H9 (cell line): ENCODE data around the gene RIPPLY1. TPM values are rescaled to one million over a fixed set of nuclear protein-coding genes. Genes with fewer than 3 reads are reported as not detected.
A peak's percentile ranks its signal among the peaks of the same experiment; 100 is the strongest.

ENCODE experiments used
- DNase-seq: peaks from one replicate; pipeline ENCODE4 v3.0.0-alpha.2; 2017
- H2AFZ ChIP-seq: one replicate; pipeline ENCODE4 v1.6.1; 2013; ENCODE audit warnings: mild to moderate bottlenecking, low read length, control low read depth, moderate library complexity
- H2AK5ac ChIP-seq: 2 replicates; pipeline ENCODE4 v1.6.1; 2013; ENCODE audit warnings: low read length, control low read depth, mixed read lengths; ENCODE audit not compliant: insufficient read length
- H2BK120ac ChIP-seq: one replicate; pipeline ENCODE4 v1.6.1; 2013; ENCODE audit warnings: low read depth, mild to moderate bottlenecking, low read length, control low read depth, inconsistent platforms; ENCODE audit not compliant: poor library complexity, severe bottlenecking
- H2BK12ac ChIP-seq: 2 replicates; pipeline ENCODE4 v1.6.1; 2013; ENCODE audit warnings: low read length, control low read depth, mixed read lengths, low read depth; ENCODE audit not compliant: insufficient read length
- H2BK15ac ChIP-seq: 2 replicates; pipeline ENCODE4 v1.6.1; 2013; ENCODE audit warnings: low read depth, low read length, control low read depth
- H2BK20ac ChIP-seq: one replicate; pipeline ENCODE4 v1.6.1; 2013; ENCODE audit warnings: low read depth, mild to moderate bottlenecking, low read length, control low read depth, inconsistent platforms; ENCODE audit not compliant: poor library complexity, severe bottlenecking
- H2BK5ac ChIP-seq: 2 replicates; pipeline ENCODE4 v1.6.1; 2013; ENCODE audit warnings: low read length, control low read depth, mixed read lengths; ENCODE audit not compliant: insufficient read length
- H3K14ac ChIP-seq: 2 replicates; pipeline ENCODE4 v1.6.1; 2013; ENCODE audit warnings: low read length, control low read depth; ENCODE audit not compliant: insufficient read depth
- H3K18ac ChIP-seq: 2 replicates; pipeline ENCODE4 v1.6.1; 2013; ENCODE audit warnings: low read depth, mild to moderate bottlenecking, mixed read lengths, low read length, control low read depth; ENCODE audit not compliant: insufficient read length
- H3K23ac ChIP-seq: 2 replicates; pipeline ENCODE4 v1.6.1; 2013; ENCODE audit warnings: low read length, control low read depth, mixed read lengths, low read depth; ENCODE audit not compliant: insufficient read length
- H3K23me2 ChIP-seq: 2 replicates; pipeline ENCODE4 v1.6.1; 2013; ENCODE audit warnings: low read depth, mild to moderate bottlenecking, mixed read lengths, low read length, control low read depth; ENCODE audit not compliant: insufficient read length, poor library complexity, severe bottlenecking
- H3K27ac ChIP-seq: 2 replicates; pipeline ENCODE4 v1.5.1; 2013; ENCODE audit warnings: low read length, control low read depth, mixed read lengths, low read depth; ENCODE audit not compliant: insufficient read length
- H3K27me3 ChIP-seq: 2 replicates; pipeline ENCODE4 v1.6.1; 2013; ENCODE audit warnings: low read length, control low read depth, inconsistent platforms; ENCODE audit not compliant: insufficient read depth
- H3K4ac ChIP-seq: 2 replicates; pipeline ENCODE4 v1.6.1; 2013; ENCODE audit warnings: low read depth, mild to moderate bottlenecking, control low read depth, inconsistent platforms, low read length, moderate library complexity
- H3K4me1 ChIP-seq: 2 replicates; pipeline ENCODE4 v1.6.1; 2013; ENCODE audit warnings: low read length, control low read depth, inconsistent platforms; ENCODE audit not compliant: insufficient read depth
- H3K4me2 ChIP-seq: 2 replicates; pipeline ENCODE4 v1.6.1; 2013; ENCODE audit warnings: low read length, control low read depth, mixed read lengths; ENCODE audit not compliant: insufficient read length, insufficient read depth
- H3K56ac ChIP-seq: 2 replicates; pipeline ENCODE4 v1.6.1; 2013; ENCODE audit warnings: low read depth, mild to moderate bottlenecking, mixed read lengths, low read length, control low read depth; ENCODE audit not compliant: insufficient read length
- H3K79me1 ChIP-seq: 2 replicates; pipeline ENCODE4 v1.6.1; 2013; ENCODE audit warnings: low read depth, mild to moderate bottlenecking, moderate library complexity, low read length, control low read depth, inconsistent platforms; ENCODE audit not compliant: insufficient read depth, poor library complexity, severe bottlenecking
- H3K79me2 ChIP-seq: 2 replicates; pipeline ENCODE4 v1.6.1; 2013; ENCODE audit warnings: low read length, control low read depth, inconsistent platforms; ENCODE audit not compliant: insufficient read depth
- H3K9ac ChIP-seq: 2 replicates; pipeline ENCODE4 v1.6.1; 2013; ENCODE audit warnings: low read length, control low read depth, mixed read lengths; ENCODE audit not compliant: insufficient read length; ENCODE audit errors: extremely low read depth
- H3K9me3 ChIP-seq: one replicate; pipeline ENCODE4 v1.6.1; 2013; ENCODE audit warnings: low read depth, low read length, inconsistent platforms; ENCODE audit not compliant: control insufficient read depth
- H3T11ph ChIP-seq: one replicate; pipeline ENCODE4 v1.6.1; 2013; ENCODE audit warnings: mild to moderate bottlenecking, low read length, control low read depth, inconsistent platforms
- H4K20me1 ChIP-seq: one replicate; pipeline ENCODE4 v1.6.1; 2013; ENCODE audit not compliant: control insufficient read depth, insufficient read length, insufficient read depth
- H4K5ac ChIP-seq: 2 replicates; pipeline ENCODE4 v1.6.1; 2013; ENCODE audit warnings: low read depth, mild to moderate bottlenecking, mixed read lengths, low read length, control low read depth; ENCODE audit not compliant: insufficient read length
- H4K8ac ChIP-seq: replicated peaks from 2 replicates; pipeline ENCODE4 v1.6.1; 2013; ENCODE audit warnings: low read length, control low read depth, mixed read lengths, low read depth; ENCODE audit not compliant: insufficient read length
- H4K91ac ChIP-seq: 2 replicates; pipeline ENCODE4 v1.6.1; 2013; ENCODE audit warnings: low read depth, mild to moderate bottlenecking, moderate library complexity, mixed read lengths, low read length, control low read depth; ENCODE audit not compliant: insufficient read length
- H3K27ac Mint-ChIP-seq, 3 experiments: 2 replicates in 2 of 3; 3 replicates in 1 of 3; pipeline ENCODE4 v1.8.0; 2020 to 2021; ENCODE audit warnings: mixed read lengths in 3 of 3, mild to moderate bottlenecking in 1 of 3, moderate library complexity in 1 of 3
- H3K27me3 Mint-ChIP-seq: 2 replicates; pipeline ENCODE4 v1.8.0; 2021; ENCODE audit warnings: low read depth, mild to moderate bottlenecking, moderate library complexity, mixed read lengths
- H3K36me3 Mint-ChIP-seq, 3 experiments: 2 replicates in 2 of 3; 3 replicates in 1 of 3; pipeline ENCODE4 v1.8.0; 2020 to 2021; ENCODE audit warnings: low read depth in 3 of 3, mixed read lengths in 3 of 3; ENCODE audit not compliant: insufficient read depth in 1 of 3
- H3K4me1 Mint-ChIP-seq, 2 experiments: 2 replicates each; pipeline ENCODE4 v1.8.0; 2020; ENCODE audit warnings: mixed read lengths in 2 of 2
- H3K4me3 Mint-ChIP-seq, 2 experiments: 2 replicates in 1 of 2; 3 replicates in 1 of 2; pipeline ENCODE4 v1.8.0; 2020 to 2021; ENCODE audit warnings: mild to moderate bottlenecking in 2 of 2, mixed read lengths in 2 of 2, moderate library complexity in 1 of 2
- H3K9me3 Mint-ChIP-seq, 2 experiments: 2 replicates in 1 of 2; 3 replicates in 1 of 2; pipeline ENCODE4 v1.8.0; 2020; ENCODE audit warnings: mild to moderate bottlenecking in 2 of 2, mixed read lengths in 2 of 2, moderate library complexity in 1 of 2
- WGBS: extraction: QIAGEN DNeasy Blood & Tissue Kit; methylation state at CpG from one replicate; pipeline ENCODE4 v1.1.7; 2013; ENCODE audit warnings: missing lambda C conversion rate, low lambda C conversion rate, mixed read lengths; ENCODE audit not compliant: insufficient read length; ENCODE audit errors: extremely low coverage; 5-methylcytosine and 5-hydroxymethylcytosine counted together
- total RNA-seq: library from RNA; stranded (reverse); gene quantifications from 2 replicates; pipeline ENCODE4 v1.2.1, GENCODE V29; 2021
- TF ChIP-seq, protein P1 (sequence below): fragments of 200-600 bp; sonication (generic); conservative IDR thresholded peaks from 3 replicates; pipeline ENCODE4 v1.8.0; 2021; ENCODE audit warnings: antibody characterized with exemption, mild to moderate bottlenecking

RIPPLY1 gene
- total RNA-seq, 1 experiment from 2014 or later: not detected

DNA sequence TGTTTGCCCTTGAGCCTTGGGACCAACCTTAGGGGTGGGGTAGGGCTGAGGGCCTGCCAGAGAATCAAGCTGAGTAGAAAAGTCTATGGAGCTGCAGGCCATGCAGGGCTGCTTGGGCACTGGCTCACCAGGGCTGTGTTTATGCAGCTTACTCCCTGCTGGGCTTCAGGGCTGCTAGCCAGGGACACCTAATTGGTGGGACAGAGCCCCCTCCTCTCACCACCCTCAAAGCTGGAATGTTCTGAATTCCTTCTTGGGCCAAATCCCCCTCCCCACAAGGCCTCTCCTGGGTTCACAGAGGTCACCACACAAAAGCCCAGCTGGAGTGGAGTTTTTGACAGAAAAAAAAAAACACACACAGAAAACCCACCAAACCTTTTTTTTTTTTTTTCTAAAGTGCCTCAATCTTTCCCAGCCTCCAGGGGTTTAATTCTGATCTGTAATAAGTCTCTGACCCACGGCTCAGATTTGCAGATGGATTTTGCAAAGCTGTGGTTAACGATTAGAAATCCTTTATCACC lies 16.9 kb upstream of the RIPPLY1 start, which contains the start of gene CLDN2:
CLDN2 (plus strand) TSS at position 471 of the 521 bp plus-strand sequence. CDS start 7,827 bp downstream, outside the sequence.
- Histone ChIP-seq H3K9ac (no peak within 1 kb of the TSS), H4K5ac (no peak within 1 kb of the TSS), H2BK20ac (no peak within 1 kb of the TSS), H3K14ac (no peak within 1 kb of the TSS), H3T11ph (no peak within 1 kb of the TSS), H3K23me2 (no peaks in the 10 kb centered on the region), H3K18ac (no peak within 1 kb of the TSS), H2BK12ac (no peak within 1 kb of the TSS), H4K91ac (no peak within 1 kb of the TSS), H3K4me2 (no peak within 1 kb of the TSS), H3K4ac (no peak within 1 kb of the TSS), H3K56ac (no peak within 1 kb of the TSS), H3K79me2 (no peaks in the 10 kb centered on the region), H4K8ac (no peak within 1 kb of the TSS), H2BK120ac (no peak within 1 kb of the TSS), H3K4me1 (no peaks in the 10 kb centered on the region; the same call in 1 of the 2 replicates), H3K9me3 (no peaks in the 10 kb centered on the region), H4K20me1 (no peaks in the 10 kb centered on the region), H2BK5ac (no peak within 1 kb of the TSS), H2AK5ac (no peak within 1 kb of the TSS), H3K23ac (no peak within 1 kb of the TSS), H2BK15ac (no peak within 1 kb of the TSS), H3K79me1 (no peaks in the 10 kb centered on the region), H2AFZ (no peak within 1 kb of the TSS), H3K27ac (no peak within 1 kb of the TSS), H3K27me3 (no peaks in the 10 kb centered on the region)
- WGBS: no CpG with 5 or more reads among the region's 2 CpGs
- H3K4me1 Mint-ChIP-seq: peaks cover 13 to 15% of the 10 kb centered on the region in 2 experiments; a peak in 3 of 4 replicates
- peak within 1 kb of the TSS in 1 of 3 experiments; percentile 3; a peak in 1 of 7 replicates for H3K27ac Mint-ChIP-seq
- H3K36me3 Mint-ChIP-seq: peaks cover 0 to 2% (median 0%) of the 10 kb centered on the region in 3 experiments; a peak in 1 of 7 replicates
- no peak within 1 kb of the TSS for H3K4me3 Mint-ChIP-seq
- peaks cover 0 to 30% of the 10 kb centered on the region in 2 experiments; a peak in 2 of 5 replicates for H3K9me3 Mint-ChIP-seq
- H3K27me3 Mint-ChIP-seq: peaks cover 9% of the 10 kb centered on the region
- DNase-seq: peak; percentile 59
- TF ChIP-seq, protein P1, sequence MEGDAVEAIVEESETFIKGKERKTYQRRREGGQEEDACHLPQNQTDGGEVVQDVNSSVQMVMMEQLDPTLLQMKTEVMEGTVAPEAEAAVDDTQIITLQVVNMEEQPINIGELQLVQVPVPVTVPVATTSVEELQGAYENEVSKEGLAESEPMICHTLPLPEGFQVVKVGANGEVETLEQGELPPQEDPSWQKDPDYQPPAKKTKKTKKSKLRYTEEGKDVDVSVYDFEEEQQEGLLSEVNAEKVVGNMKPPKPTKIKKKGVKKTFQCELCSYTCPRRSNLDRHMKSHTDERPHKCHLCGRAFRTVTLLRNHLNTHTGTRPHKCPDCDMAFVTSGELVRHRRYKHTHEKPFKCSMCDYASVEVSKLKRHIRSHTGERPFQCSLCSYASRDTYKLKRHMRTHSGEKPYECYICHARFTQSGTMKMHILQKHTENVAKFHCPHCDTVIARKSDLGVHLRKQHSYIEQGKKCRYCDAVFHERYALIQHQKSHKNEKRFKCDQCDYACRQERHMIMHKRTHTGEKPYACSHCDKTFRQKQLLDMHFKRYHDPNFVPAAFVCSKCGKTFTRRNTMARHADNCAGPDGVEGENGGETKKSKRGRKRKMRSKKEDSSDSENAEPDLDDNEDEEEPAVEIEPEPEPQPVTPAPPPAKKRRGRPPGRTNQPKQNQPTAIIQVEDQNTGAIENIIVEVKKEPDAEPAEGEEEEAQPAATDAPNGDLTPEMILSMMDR: no peak
